Measurements from ENCODE around the gene STK40.
A peak's percentile ranks its signal among the peaks of the same experiment; 100 is the strongest.

Gene STK40

DNA sequence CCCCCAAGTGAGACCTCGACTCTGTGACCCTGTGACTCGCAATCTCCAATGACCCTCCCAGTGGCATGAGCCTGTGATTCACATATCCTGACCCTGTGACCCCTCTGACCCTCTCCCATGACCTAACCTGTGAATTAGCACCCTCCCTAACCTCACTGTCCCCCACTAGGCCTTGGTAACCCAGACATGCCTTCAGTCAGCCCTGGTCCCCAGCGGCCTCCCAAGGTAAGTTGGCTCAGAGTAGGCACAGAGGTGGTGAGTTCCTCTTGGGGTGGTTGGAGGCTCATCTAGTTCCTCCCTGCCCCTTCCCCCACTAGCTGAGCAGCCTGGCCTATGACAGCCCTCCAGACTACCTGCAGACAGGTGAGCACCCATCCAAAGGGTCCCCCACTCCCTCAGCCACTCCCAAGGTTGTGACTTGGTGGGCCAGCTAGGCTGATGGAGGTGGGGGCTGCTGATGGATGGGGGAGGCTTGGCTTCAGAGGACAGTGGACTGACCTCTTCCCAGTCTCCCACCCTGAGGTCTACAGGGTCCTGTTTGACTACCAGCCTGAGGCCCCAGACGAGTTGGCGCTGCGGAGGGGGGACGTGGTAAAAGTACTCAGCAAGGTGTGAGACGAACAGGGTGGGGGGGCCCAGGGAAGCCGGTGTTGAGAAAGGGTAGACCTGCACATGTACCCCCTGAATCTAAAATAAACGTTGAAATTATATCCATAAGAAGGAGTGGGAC lies 78.0 kb downstream of the STK40 start:
- no peak for DNase-seq

GRCh38 chr1:36306902-36307456 lies 78.7 kb downstream of the STK40 start:
- peak; percentile 77 to 87 (median 82) for DNase-seq

DNA sequence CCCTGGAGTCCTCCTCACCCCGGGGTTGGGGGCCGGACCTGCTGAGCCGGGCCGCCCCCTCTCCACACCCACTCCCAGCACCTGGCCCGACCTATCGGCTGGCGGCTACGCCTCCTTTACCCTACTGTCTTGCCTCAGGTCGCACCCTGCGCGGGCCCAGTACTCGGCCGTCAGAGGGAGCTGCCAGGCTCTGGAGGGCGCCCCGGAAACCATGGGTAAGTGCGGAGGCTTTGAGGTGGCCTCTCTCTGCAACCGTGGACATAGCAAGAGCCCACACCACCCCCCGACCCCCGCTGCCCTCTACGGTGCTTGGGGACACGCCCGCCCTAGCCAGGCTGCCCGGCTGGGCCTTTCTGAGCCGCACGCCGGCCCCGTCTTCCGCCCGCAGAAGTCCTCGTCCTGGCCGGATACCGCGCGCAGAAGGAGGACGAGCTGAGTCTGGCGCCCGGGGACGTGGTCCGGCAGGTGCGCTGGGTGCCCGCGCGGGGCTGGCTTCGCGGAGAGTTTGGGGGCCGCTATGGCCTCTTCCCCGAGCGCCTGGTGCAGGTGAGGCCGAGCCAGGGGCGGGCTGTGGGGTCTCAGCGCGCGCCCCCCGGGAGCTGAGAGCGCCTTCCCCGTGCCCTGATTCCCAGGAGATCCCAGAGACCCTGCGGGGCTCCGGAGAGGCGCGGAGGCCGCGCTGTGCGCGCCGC lies 79.4 kb downstream of the STK40 start, which contains the start of gene SH3D21:
Gene SH3D21 (plus strand): TSS at position 159 of the 692 bp plus-strand sequence. CDS start 53 bp downstream, at position 212.
- peak in 2 of 4 experiments; percentile 17 to 27 for DNase-seq

DNA sequence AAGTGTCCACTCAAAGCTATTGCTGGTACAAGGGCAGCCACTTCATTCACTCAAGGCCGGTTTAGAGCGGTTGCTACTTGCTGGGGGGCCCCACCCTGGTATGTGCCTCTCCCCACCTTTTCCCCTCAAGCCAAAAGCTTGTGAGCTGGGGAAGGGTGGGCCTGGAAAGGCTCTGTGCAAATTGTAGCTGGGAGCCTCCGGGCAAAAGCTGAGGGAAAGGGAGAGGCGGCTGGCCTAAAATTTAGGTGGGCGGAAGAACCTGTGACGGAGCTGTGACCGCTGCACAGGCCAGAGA lies 79.9 kb downstream of the STK40 start:
- no peak for DNase-seq

GRCh38 chr1:36304970-36305914 lies 80.5 kb downstream of the STK40 start:
- no peak for DNase-seq

- DNase-seq = no peak
Observed at GRCh38 chr1:36304521-36304920, 81.2 kb downstream of the STK40 start.

GRCh38 chr1:36303650-36304360 lies 81.9 kb downstream of the STK40 start:
- no peak for DNase-seq

DNA sequence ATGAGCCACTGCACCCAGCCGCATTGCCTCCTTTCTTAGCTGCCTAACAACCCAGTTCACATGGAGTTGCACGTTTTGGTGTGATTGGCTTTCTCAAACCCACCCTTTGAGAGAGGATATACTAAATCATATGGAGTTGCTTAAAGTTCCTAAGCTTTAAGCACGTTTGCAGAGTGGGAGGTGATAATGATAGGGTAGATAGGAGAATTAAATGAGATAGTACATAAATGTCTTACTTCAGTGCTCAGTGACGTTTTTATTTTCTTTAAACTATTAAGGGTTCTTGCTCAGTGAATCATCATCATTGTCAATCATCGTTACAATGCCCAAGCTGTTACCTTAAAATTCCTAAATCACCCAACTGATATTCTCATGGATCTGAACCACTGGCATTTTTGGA lies 82.5 kb downstream of the STK40 start:
- DNase-seq = no peak

- DNase-seq = no peak
Observed at GRCh38 chr1:36301220-36301619, 84.5 kb downstream of the STK40 start.

- DNase-seq = no peak
Observed at GRCh38 chr1:36300526-36300925, 85.2 kb downstream of the STK40 start.

GRCh38 chr1:36298640-36299039 lies 87.1 kb downstream of the STK40 start:
- no peak for DNase-seq

GRCh38 chr1:36297062-36297461 lies 88.7 kb downstream of the STK40 start:
- DNase-seq = no peak

DNA sequence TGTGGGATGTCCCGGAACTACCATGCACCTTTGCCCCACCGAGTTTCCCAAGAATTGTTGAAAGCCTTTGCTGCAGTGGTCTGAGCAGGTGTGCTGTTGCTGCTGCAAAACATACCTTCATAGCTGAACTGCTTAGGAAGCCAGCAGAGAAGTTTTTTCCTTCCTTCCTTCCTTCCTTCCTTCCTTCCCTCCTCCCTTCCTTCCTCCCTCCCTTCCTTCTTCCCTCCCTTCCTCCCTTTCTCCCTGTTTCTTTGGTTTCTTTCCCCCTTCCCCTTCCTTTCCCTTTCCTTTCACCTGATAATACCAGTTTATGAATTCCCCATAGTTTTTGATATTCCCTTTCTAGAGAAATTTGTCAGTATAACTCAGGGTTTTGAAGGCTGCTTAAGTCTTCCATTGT lies 90.3 kb downstream of the STK40 start:
- DNase-seq = no peak
